HG02870 (cell line): ENCODE measurements around the gene PLVAP.
"Not testable (repeated sequence)": the region's sequence is repeated elsewhere in the genome, so short reads cannot be mapped to it uniquely, and the experiment has no call there.

Experiments used
- ATAC-seq: cut with Tn5 transposase; IDR thresholded peaks from one replicate; pipeline ENCODE4 v1.9.1; 2021; ENCODE audit warnings: mild to moderate bottlenecking, moderate library complexity; ENCODE audit not compliant: unreplicated experiment

Gene PLVAP

GRCh38 chr19:17402982-17403855 lies 26.1 kb upstream of the PLVAP start:
- no peak for ATAC-seq

- no peak for ATAC-seq
Measured at GRCh38 chr19:17401628-17402027, 24.5 kb upstream of the PLVAP start.

DNA sequence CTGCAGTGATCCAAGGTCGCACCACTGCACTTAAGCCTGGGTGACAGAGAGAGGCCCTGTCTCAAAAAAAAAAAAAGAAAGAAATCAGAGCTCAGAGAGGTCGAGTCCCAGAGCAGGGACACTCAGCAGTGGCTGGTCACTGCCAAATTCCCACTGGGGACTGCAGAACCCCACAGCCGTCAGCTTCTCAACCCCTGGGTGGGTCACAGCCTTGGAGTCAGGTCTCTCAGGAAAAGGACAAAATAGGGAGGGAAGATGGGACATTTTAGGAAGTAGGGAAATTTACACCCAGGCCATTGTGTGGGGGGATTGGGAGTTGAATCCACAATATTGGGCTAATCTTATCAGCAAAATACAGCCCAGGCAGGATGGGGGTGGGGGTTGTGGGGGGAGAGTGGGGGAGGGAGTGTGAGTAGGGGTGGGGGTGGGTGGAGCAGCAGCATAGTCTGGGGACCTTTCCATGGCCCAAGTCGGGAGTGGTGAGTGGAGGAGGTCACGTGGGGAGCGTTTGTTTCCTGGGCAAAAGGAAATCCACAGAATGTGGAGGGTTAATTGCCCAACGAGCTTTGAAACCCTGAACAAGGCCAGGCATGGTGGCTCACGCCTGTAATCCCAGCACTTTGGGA lies 21.9 kb upstream of the PLVAP start:
- ATAC-seq = no peak

DNA sequence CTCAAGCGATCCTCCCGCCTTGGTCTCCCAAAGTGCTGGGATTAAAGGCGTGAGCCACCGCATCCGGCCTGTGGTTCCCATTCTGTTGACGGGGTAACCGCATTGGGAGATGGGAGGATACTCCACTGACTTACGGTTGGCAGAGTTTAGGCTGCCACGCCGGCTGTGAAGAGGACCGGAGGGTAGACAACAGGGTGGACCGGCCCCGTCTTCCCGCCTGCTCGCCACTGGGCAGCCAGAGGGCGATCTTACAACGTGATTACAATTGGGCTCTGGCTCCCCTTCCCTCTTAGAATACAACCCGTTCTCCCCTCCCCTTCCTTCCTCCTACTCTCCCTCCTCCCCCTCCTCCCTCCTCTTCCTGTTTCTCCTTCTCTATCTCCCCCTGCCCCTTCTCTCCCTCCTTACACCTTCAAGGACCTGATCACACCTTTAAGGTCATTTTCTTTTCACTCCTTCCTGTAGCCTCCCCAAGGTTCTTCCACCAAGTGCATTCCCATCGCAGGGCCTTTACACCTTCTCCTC lies 17.8 kb upstream of the PLVAP start:
- ATAC-seq = no peak

- ATAC-seq = no peak
Measured at GRCh38 chr19:17393914-17394313, 16.8 kb upstream of the PLVAP start, which contains the start of gene CCDC194. TSS of gene CCDC194 (minus strand) at chr19:17394196. CDS start at chr19:17394158, 38 bp downstream.

GRCh38 chr19:17393002-17393401 lies 15.9 kb upstream of the PLVAP start:
- no peak for ATAC-seq

- no peak for ATAC-seq
Measured at GRCh38 chr19:17391371-17392151, 14.4 kb upstream of the PLVAP start.

GRCh38 chr19:17390665-17391370 lies 13.7 kb upstream of the PLVAP start:
- peak; percentile 83 for ATAC-seq

DNA sequence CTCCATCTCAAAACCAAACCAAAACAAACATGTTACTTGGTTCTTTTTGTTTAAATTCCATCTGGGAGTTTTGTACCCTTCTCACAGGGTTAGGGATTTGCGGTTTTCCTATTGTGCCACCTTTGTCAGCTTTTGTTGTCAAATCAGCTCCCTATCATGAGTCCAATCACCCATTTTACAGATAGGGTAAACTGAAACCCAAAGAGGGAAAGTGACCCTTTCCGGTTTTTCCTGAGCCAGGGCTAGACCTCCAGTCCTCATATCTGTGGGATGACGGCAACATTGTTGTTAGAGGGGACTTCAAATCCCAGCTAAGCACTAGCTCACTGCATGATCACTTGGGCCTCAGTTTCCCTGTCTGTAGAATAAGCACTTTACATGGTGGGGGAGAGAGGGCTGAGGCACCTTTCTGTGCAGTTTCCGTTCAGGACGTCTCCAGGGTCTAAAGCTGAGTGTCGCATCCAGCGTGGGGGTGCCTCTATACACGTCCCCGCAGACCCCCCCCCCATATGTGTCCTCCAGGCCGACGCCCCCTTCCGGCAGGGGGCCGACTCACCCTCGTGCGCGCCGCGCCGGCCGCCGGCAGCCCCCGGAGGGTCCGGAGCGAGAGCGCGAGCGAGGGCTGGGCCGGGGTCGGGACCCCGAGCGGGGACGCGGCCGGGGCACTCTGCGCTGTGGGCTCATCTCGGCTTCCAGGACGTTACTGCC lies 13.0 kb upstream of the PLVAP start:
- no peak for ATAC-seq

- ATAC-seq = no peak
Measured at GRCh38 chr19:17389288-17389687, 12.1 kb upstream of the PLVAP start.

- ATAC-seq = no peak
Measured at GRCh38 chr19:17385878-17386611, 8.9 kb upstream of the PLVAP start.

DNA sequence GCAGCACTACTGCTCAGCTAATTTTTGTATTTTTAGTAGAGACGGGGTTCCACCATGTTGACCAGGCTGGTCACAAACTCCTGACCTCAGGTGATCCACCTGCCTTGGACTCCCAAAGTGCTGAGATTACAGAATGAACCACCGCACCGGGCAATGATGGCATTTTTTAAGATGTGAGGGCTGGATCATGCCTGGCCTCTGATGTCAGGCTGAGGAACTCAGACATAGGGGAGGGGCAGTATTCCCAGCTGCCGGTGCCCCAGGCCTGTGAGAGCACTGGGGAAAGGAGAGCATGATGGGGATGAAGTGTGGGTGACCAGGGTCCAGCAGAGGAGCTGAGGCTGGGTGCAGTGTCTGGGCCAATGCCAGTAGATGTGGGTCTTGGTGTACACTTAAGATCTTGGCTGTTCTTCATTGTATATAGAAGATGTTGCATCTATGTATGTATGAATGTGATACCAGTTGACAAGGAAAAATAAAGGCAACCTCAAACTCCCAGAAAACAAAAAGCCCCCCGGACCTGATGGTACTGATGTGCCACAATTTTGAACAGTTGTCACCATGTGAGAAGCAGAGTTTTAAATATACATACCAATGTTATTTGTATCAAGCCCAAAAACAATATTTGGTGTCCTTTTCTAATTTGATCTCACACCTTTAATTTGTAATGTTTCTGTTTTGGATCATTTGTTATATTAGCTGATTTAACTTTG lies 3.4 kb upstream of the PLVAP start:
- ATAC-seq = no peak

GRCh38 chr19:17379221-17379631 lies 2.1 kb upstream of the PLVAP start:
- ATAC-seq = no peak

DNA sequence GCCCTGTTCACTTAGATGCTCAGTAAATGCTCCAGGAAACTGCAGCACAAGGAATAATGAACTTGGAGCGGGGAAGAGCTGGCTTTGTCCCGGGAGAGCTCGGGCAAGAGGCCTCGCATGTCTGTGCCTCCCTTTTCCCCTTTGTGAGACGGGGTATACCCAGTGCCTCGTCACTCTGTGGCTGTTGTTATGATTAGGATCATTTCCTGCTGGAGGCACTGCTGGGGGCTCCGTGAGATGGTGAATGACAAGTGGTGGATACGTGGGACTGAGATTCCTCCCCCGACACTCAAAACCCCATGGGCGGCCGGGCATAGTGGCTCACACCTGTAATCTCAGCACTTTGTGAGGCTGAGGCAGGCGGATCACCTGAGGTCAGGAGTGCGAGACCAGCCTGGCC lies 1.1 kb upstream of the PLVAP start:
- no peak for ATAC-seq

- peak; percentile 85 for ATAC-seq
Measured at GRCh38 chr19:17370026-17370587, 7.0 kb downstream of the PLVAP start.

GRCh38 chr19:17365361-17365760 lies 11.8 kb downstream of the PLVAP start:
- no peak for ATAC-seq

DNA sequence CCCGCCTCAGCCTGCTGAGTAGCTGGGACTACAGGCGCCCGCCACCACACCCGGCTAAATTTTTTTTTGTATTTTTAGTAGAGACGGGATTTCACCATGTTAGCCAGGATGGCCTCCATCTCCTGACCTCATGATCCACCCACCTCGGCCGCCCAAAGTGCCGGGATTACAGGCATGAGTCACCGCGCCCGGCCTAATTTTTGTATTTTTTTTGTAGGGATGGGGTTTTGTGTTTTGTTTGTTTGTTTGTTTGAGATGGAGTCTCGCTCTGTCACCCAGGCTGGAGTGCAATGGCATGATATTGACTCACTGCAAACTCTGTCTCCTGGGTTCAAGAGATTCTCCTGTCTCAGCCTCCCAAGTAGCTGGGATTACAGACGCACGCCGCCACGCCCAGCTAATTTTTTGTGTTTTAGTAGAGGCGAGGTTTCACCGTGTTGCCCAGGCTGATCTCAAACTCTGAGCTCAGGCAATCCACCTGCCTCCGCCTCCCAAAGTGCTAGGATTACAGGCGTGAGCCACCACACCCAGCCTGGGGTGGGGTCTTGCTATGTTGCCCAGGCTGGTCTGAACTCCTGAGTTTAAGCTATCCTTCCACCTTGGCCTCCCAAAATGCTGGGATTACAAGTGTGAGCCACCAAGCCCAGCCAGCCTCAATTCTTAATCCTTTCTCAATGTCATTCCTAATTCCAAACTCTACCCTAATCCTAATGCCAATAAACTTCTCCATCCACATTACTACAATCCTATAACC lies 13.1 kb downstream of the PLVAP start:
- not testable (repeated sequence) for ATAC-seq
